ENCODE measurements around the gene GDPD4. TPM values are rescaled to one million over a fixed set of nuclear protein-coding genes. Genes with fewer than 3 reads are reported as not detected.

Gene GDPD4
- total and polyA plus RNA-seq, 2 of the 4 experiments (the other 2 are of a cell fraction), result not detected

- no peak for ATAC-seq (ENCODE audit: low read depth)
These were observed 111.0 kb downstream of the GDPD4 start for GRCh38 chr11:77190331-77191075.

More at GRCh38 chr11:77190331-77191075, 111.0 kb downstream of the GDPD4 start:
- Histone ChIP-seq H2BK15ac (ENCODE audit: low read depth, low read length) (no peak overlapping the region), H4K20me1 (ENCODE audit: insufficient read depth, low read length) (peaks cover 3% of the 10 kb centered on the region; the same call in 1 of the 2 replicates), H3K9me1 (ENCODE audit: insufficient read depth, low read length) (0 out of 2 replicates have a peak, but pooled peaks cover 2% of the 10 kb centered on the region), H3K4ac (ENCODE audit: low read depth, low read length) (no peak overlapping the region), H4K91ac (ENCODE audit: insufficient read depth, low read depth, low read length) (no peak overlapping the region), H3K4me1 (ENCODE audit: control insufficient read depth, insufficient read depth, low read length) (no peaks in the 10 kb centered on the region), H2BK20ac (ENCODE audit: low read depth, low read length) (no peak overlapping the region), H2AK5ac (ENCODE audit: low read depth, low read length) (no peak overlapping the region), H3K79me1 (ENCODE audit: low read depth in 1 of 2, low read length in 2 of 2) (no peaks in the 10 kb centered on the region), H3K36me3 (ENCODE audit: control insufficient read depth, insufficient read depth, low read length) (no peaks in the 10 kb centered on the region), H3K18ac (ENCODE audit: low read depth, low read length) (no peak overlapping the region), H2AFZ (replicated peaks; ENCODE audit: low read length, poor library complexity) (no peak overlapping the region), H3K4me2 (ENCODE audit: low read depth, low read length) (no peak overlapping the region), H3K23ac (ENCODE audit: low read depth, low read length) (no peak overlapping the region), H4K8ac (ENCODE audit: low read depth in 2 of 2, low read length in 2 of 2) (no peak overlapping the region), H4K5ac (ENCODE audit: low read depth, low read length) (no peak overlapping the region), H2AK9ac (replicated peaks; ENCODE audit: low read depth, low read length, poor library complexity) (no peak overlapping the region), H2BK5ac (ENCODE audit: low read depth, low read length, poor library complexity, severe bottlenecking) (no peak overlapping the region), H3K4me3 (ENCODE audit: insufficient read depth, low read depth, low read length) (no peak overlapping the region), H3K14ac (replicated peaks; ENCODE audit: low read depth, low read length) (no peak overlapping the region), H2BK120ac (ENCODE audit: low read depth, low read length) (no peak overlapping the region), H3K27ac (ENCODE audit: insufficient read depth, low read length) (no peak overlapping the region), H3K9ac (ENCODE audit: low read depth, low read length) (no peak overlapping the region), H3K56ac (ENCODE audit: extremely low read depth, insufficient read depth, low read length) (no peak overlapping the region), H3K27me3 (ENCODE audit: control insufficient read depth, insufficient read depth, low read length) (peaks cover 8% of the 10 kb centered on the region), H3K9me3 (ENCODE audit: control insufficient read depth, insufficient read depth, low read length) (no peaks in the 10 kb centered on the region)
- dilution Hi-C loops (cut with HindIII; ENCODE audit: low sequenced_read_pairs, unreplicated experiment), result no loop called here
- whole genome bisulfite sequencing, 2 experiments (ENCODE audit: extremely low coverage in 2 of 2, insufficient read length in 1 of 2), result 86% methylated on average over 10 of the region's 21 CpGs; no CpG with 5 or more reads in 1 of the 2 experiments
- intact Hi-C loops (cut with micrococcal nuclease), result no loop called here
- in situ Hi-C loops (cut with MboI; ENCODE audit: low sequenced_read_pairs), result no loop called here
- no TSS peak for BruUV-seq (replicated peaks)
- CTCF ChIA-PET, result no interaction called here
- DNase-seq, result no peak
- no peak for TF ChIP-seq CEBPB (IDR thresholded peaks at IDR 0.05; ENCODE audit: low read depth, low read length)
- no peak for TF ChIP-seq BHLHE40 (IDR thresholded peaks at IDR 0.05; ENCODE audit: low read depth, low read length)
- TF ChIP-seq CHD1 (IDR thresholded peaks at IDR 0.05; ENCODE audit: low read depth, low read length), result no peak
- POLR2A ChIA-PET (ENCODE audit: unreplicated experiment), result no interaction called here
